Caco-2 (cell line): Measurements from ENCODE around the gene LONP1. TPM values are rescaled to one million over a fixed set of nuclear protein-coding genes. Genes with fewer than 3 reads are reported as not detected.
A peak's percentile ranks its signal among the peaks of the same experiment; 100 is the strongest.
"Not testable (repeated sequence)": the region's sequence is repeated elsewhere in the genome, so short reads cannot be mapped to it uniquely, and the experiment has no call there.

Experiments used
- BruUV-seq: library from RNA; stranded (reverse); fragments of 400-500 nt; replicated peaks from 2 replicates; lab custom pipeline; 2021; lab: Mats Ljungman, UMichigan
- CTCF ChIA-PET: fragments of 300-600 bp; sonication (Branson Sonifier 250); formaldehyde crosslinking; loops from one replicate; lab custom pipeline; 2022; ENCODE audit warnings: antibody characterized with exemption; lab: Charles Lee
- POLR2A ChIA-PET: fragments of 300-600 bp; sonication (Branson Sonifier 250); formaldehyde crosslinking; loops from one replicate; lab custom pipeline; 2022; ENCODE audit warnings: antibody characterized with exemption; lab: Charles Lee
- DNase-seq, 2 experiments: peaks; one replicate each; pipeline versions ENCODE4 v3.0.0 to v3.0.0-alpha.2; 2020 to 2022
- H3K27me3 ChIP-seq: replicated peaks from 2 replicates; pipeline ENCODE4 v1.6.0; 2011; ENCODE audit warnings: low read length; ENCODE audit not compliant: control insufficient read depth, insufficient read depth
- H3K36me3 ChIP-seq: 2 replicates; pipeline ENCODE4 v1.5.1; 2011; ENCODE audit warnings: low read length; ENCODE audit not compliant: control insufficient read depth, insufficient read depth
- H3K4me1 ChIP-seq: fragments of 250-450 bp; sonication (Bioruptor Pico); 2 replicates; pipeline ENCODE4 v1.5.1; 2020; ENCODE audit warnings: mild to moderate bottlenecking
- H3K4me3 ChIP-seq: 2 replicates; pipeline ENCODE4 v1.5.1; 2011; ENCODE audit warnings: low read depth, mild to moderate bottlenecking, control low read depth, low read length
- H3K9me3 ChIP-seq: fragments of 250-450 bp; sonication (Bioruptor Pico); 2 replicates; pipeline ENCODE4 v1.5.1; 2020; ENCODE audit warnings: mild to moderate bottlenecking, moderate library complexity
- H3K27ac Mint-ChIP-seq: one replicate; pipeline ENCODE4 v1.8.0; 2022; ENCODE audit warnings: mixed read lengths; ENCODE audit not compliant: unreplicated experiment
- H3K27me3 Mint-ChIP-seq: one replicate; pipeline ENCODE4 v1.8.0; 2022; ENCODE audit warnings: mixed read lengths; ENCODE audit not compliant: insufficient read depth, unreplicated experiment
- H3K36me3 Mint-ChIP-seq: one replicate; pipeline ENCODE4 v1.8.0; 2022; ENCODE audit warnings: mild to moderate bottlenecking, mixed read lengths; ENCODE audit not compliant: insufficient read depth, unreplicated experiment
- H3K4me1 Mint-ChIP-seq: one replicate; pipeline ENCODE4 v1.8.0; 2022; ENCODE audit warnings: low read depth, mixed read lengths; ENCODE audit not compliant: unreplicated experiment
- H3K4me3 Mint-ChIP-seq: one replicate; pipeline ENCODE4 v1.8.0; 2022; ENCODE audit warnings: mild to moderate bottlenecking, moderate library complexity, mixed read lengths; ENCODE audit not compliant: unreplicated experiment
- H3K9me3 Mint-ChIP-seq: one replicate; pipeline ENCODE4 v1.8.0; 2022; ENCODE audit warnings: mixed read lengths; ENCODE audit not compliant: unreplicated experiment
- intact Hi-C: fragments of 100-400 bp; cut with micrococcal nuclease; formaldehyde crosslinking; loops from one replicate; pipeline ENCODE4 v1.10.0; 2022; ENCODE audit not compliant: unreplicated experiment
- total RNA-seq: library from RNA; stranded (reverse); gene quantifications from 2 replicates; pipeline ENCODE4 v1.2.3, GENCODE V29; 2022
- TF ChIP-seq, protein P1 (sequence below), 2 experiments: fragments of 200-600 bp in 1 of 2; IDR thresholded peaks; 1 replicate in 1 of 2; 2 replicates in 1 of 2; pipeline versions ENCODE4 v1.5.1 to v1.8.0; 2011 to 2022; ENCODE audit warnings: antibody characterized with exemption in 1 of 2, control low read depth in 1 of 2, inconsistent platforms in 1 of 2, low read depth in 1 of 2, low read length in 1 of 2, mild to moderate bottlenecking in 1 of 2, moderate library complexity in 1 of 2; ENCODE audit not compliant: insufficient read depth in 1 of 2, severe bottlenecking in 1 of 2, unreplicated experiment in 1 of 2

The LONP1 gene
- total RNA-seq, 1 experiment from 2014 or later = 208 TPM

DNA sequence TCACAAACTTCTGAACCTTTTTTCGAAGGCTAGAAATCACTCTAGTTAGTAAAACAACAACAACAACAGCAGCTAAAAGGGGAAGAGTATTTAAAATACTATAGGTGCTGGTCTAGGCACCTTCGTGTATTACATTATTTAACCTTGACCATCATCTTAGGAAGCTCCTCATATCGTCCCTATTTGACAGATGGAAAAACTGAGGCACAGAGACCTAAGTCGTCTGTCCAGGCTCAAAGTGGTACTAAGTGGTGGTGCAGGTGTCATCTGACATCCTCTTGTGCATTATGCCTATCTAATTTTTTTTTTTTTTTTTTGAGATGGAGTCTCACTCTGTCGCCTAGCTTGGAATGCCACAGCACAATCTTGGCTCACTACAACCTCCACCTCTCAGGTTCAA, 29.6 kb upstream of the LONP1 start:
- ChIA-PET CTCF (no interaction called here), POLR2A (no interaction called here)
- TF ChIP-seq, protein P1, sequence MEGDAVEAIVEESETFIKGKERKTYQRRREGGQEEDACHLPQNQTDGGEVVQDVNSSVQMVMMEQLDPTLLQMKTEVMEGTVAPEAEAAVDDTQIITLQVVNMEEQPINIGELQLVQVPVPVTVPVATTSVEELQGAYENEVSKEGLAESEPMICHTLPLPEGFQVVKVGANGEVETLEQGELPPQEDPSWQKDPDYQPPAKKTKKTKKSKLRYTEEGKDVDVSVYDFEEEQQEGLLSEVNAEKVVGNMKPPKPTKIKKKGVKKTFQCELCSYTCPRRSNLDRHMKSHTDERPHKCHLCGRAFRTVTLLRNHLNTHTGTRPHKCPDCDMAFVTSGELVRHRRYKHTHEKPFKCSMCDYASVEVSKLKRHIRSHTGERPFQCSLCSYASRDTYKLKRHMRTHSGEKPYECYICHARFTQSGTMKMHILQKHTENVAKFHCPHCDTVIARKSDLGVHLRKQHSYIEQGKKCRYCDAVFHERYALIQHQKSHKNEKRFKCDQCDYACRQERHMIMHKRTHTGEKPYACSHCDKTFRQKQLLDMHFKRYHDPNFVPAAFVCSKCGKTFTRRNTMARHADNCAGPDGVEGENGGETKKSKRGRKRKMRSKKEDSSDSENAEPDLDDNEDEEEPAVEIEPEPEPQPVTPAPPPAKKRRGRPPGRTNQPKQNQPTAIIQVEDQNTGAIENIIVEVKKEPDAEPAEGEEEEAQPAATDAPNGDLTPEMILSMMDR (IDR thresholded peaks at IDR 0.05; ENCODE audit: insufficient read depth in 1 of 2, low read depth in 1 of 2, low read length in 1 of 2, severe bottlenecking in 1 of 2, unreplicated experiment in 1 of 2) = no peak
- no peak for DNase-seq
- Histone ChIP-seq H3K4me3 (no peak overlapping the region), H3K9me3 (no peaks in the 10 kb centered on the region), H3K4me1 (no peaks in the 10 kb centered on the region), H3K36me3 (no peaks in the 10 kb centered on the region), H3K27me3 (no peaks in the 10 kb centered on the region)
- intact Hi-C loops = no loop called here
- no TSS peak for BruUV-seq
- Mint-ChIP-seq H3K27me3 (no peaks in the 10 kb centered on the region), H3K36me3 (no peaks in the 10 kb centered on the region), H3K4me1 (no peaks in the 10 kb centered on the region), H3K9me3 (no peaks in the 10 kb centered on the region), H3K27ac (no peak overlapping the region), H3K4me3 (no peak overlapping the region)

DNA sequence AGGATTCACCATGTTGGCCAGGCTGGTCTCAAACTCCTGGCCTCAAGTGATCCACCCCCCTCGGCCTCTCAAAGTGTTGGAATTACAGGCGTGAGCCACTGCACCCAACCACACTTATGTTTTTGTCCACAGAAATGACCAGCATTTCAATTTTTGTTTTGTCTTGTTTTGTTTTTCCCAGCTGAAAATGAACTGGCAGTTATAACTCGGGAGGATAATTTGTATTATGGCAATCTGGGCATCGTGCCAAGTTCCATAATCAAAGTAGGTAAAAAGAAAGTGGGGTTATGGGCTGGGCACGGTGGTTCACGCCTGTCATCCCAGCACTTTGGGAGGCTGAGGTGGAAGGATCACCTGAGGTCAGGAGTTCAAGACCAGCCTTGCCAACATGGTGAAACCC, 29.0 kb upstream of the LONP1 start:
- H3K9me3 ChIP-seq, H3K9me3 Mint-ChIP-seq, H3K27ac Mint-ChIP-seq, H3K27me3 Mint-ChIP-seq, H3K27me3 ChIP-seq, POLR2A ChIA-PET, BruUV-seq, H3K4me1 Mint-ChIP-seq, H3K36me3 ChIP-seq, intact Hi-C loops, H3K4me1 ChIP-seq, DNase-seq, H3K36me3 Mint-ChIP-seq, H3K4me3 Mint-ChIP-seq, H3K4me3 ChIP-seq, CTCF ChIA-PET: not testable (repeated sequence)

DNA sequence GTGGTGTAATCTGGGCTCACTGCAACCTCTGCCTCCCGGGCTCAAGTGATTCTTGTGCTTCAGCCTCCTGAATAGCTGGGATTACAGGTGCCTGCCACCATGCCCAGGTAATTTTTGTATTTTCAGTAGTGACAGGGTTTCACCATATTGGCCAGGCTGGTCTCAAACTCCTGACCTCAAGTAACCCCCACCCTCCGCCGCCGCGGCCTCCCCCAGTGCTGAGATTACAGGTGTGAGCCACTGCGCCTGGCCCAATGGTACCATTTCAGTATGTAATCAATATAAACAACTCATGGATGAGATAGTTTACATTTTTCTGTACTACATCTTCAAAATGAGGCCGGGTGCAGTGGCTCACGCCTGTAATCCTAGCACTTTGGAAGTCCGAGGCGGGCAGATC, 25.1 kb upstream of the LONP1 start:
- H3K4me3 Mint-ChIP-seq, H3K27me3 ChIP-seq, H3K4me1 Mint-ChIP-seq, H3K27ac Mint-ChIP-seq, H3K4me3 ChIP-seq, H3K9me3 ChIP-seq, CTCF ChIA-PET, H3K36me3 Mint-ChIP-seq, POLR2A ChIA-PET, H3K36me3 ChIP-seq, DNase-seq, H3K4me1 ChIP-seq, H3K9me3 Mint-ChIP-seq, intact Hi-C loops, BruUV-seq, H3K27me3 Mint-ChIP-seq: not testable (repeated sequence)

DNA sequence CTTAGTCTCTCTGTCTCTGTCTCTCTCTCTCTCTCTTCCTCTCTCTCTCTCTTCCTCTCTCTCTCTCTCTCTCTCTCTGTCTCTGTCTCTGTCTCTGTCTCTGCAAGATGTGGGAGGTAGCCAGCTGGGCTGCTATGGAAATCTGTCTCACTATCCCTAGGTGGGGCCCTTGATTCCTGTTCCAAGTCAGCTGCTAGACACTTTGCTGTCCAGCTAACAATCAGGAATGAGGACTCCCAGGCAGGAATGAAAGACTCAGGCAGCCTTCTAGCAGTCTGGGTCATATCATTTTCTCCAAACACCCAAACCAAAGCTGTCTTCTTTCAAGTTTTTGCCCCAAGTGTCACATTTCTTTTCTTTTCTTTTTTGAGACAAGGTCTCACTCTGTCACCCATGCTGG, 23.7 kb upstream of the LONP1 start:
- Histone ChIP-seq H3K27me3 (no peaks in the 10 kb centered on the region), H3K4me3 (no peak overlapping the region), H3K9me3 (no peaks in the 10 kb centered on the region), H3K36me3 (no peaks in the 10 kb centered on the region), H3K4me1 (no peaks in the 10 kb centered on the region)
- H3K4me1 Mint-ChIP-seq = no peaks in the 10 kb centered on the region
- H3K27me3 Mint-ChIP-seq = no peaks in the 10 kb centered on the region
- TF ChIP-seq, protein P1 (IDR thresholded peaks at IDR 0.05; ENCODE audit: insufficient read depth in 1 of 2, low read depth in 1 of 2, low read length in 1 of 2, severe bottlenecking in 1 of 2, unreplicated experiment in 1 of 2) = no peak
- intact Hi-C loops = no loop called here
- BruUV-seq = no TSS peak
- no peaks in the 10 kb centered on the region for H3K36me3 Mint-ChIP-seq
- H3K4me3 Mint-ChIP-seq = no peak overlapping the region
- peak in 1 of 2 experiments; percentile 10 for DNase-seq
- ChIA-PET POLR2A (no interaction called here), CTCF (no interaction called here)
- H3K27ac Mint-ChIP-seq = no peak overlapping the region
- no peaks in the 10 kb centered on the region for H3K9me3 Mint-ChIP-seq
